ENCODE data around the gene NFRKB.
"Not testable (repeated sequence)": the region's sequence is repeated elsewhere in the genome, so short reads cannot be mapped to it uniquely, and the experiment has no call there.

GRCh38 chr11:129847361-129847760 lies 48.0 kb downstream of the NFRKB start:
- TF ChIP-seq CTCF (IDR thresholded peaks at IDR 0.05; ENCODE audit: poor library complexity, severe bottlenecking); EP300 (conservative IDR thresholded peaks at IDR 0.05; ENCODE audit: poor library complexity, severe bottlenecking); EZH2 (IDR thresholded peaks at IDR 0.05; ENCODE audit: borderline replicate concordance, insufficient read depth, low read length, poor library complexity, severe bottlenecking); POLR2AphosphoS5 (IDR thresholded peaks at IDR 0.05); RAD21 (conservative IDR thresholded peaks at IDR 0.05); TAF1 (IDR thresholded peaks at IDR 0.05; ENCODE audit: low read depth): not testable (repeated sequence)
- TF ChIP-seq, protein P1, sequence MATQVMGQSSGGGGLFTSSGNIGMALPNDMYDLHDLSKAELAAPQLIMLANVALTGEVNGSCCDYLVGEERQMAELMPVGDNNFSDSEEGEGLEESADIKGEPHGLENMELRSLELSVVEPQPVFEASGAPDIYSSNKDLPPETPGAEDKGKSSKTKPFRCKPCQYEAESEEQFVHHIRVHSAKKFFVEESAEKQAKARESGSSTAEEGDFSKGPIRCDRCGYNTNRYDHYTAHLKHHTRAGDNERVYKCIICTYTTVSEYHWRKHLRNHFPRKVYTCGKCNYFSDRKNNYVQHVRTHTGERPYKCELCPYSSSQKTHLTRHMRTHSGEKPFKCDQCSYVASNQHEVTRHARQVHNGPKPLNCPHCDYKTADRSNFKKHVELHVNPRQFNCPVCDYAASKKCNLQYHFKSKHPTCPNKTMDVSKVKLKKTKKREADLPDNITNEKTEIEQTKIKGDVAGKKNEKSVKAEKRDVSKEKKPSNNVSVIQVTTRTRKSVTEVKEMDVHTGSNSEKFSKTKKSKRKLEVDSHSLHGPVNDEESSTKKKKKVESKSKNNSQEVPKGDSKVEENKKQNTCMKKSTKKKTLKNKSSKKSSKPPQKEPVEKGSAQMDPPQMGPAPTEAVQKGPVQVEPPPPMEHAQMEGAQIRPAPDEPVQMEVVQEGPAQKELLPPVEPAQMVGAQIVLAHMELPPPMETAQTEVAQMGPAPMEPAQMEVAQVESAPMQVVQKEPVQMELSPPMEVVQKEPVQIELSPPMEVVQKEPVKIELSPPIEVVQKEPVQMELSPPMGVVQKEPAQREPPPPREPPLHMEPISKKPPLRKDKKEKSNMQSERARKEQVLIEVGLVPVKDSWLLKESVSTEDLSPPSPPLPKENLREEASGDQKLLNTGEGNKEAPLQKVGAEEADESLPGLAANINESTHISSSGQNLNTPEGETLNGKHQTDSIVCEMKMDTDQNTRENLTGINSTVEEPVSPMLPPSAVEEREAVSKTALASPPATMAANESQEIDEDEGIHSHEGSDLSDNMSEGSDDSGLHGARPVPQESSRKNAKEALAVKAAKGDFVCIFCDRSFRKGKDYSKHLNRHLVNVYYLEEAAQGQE (IDR thresholded peaks at IDR 0.05; ENCODE audit: borderline replicate concordance) = not testable (repeated sequence)
